Adrenal gland (tissue), 12 donors: Measurements from ENCODE around the gene ITPKC. TPM values are rescaled to one million over a fixed set of nuclear protein-coding genes. Genes with fewer than 3 reads are reported as not detected.

Experiments
- DNase-seq, 7 donors: peaks; one replicate each; pipeline ENCODE4 v3.0.0-alpha.2; 2019 to 2020
- H3K27ac ChIP-seq, 5 donors: fragments of 200-600 bp; sonication (generic) in 4 of 5; 1 replicate in 3 of 5; 2 replicates in 2 of 5; pipeline versions ENCODE4 v1.5.1 to v1.8.0; 2016 to 2020; ENCODE audit warnings: mild to moderate bottlenecking in 1 of 5
- H3K27me3 ChIP-seq: fragments of 200-600 bp; 2 replicates; pipeline ENCODE4 v1.8.0; 2021
- H3K36me3 ChIP-seq, 2 donors: fragments of 200-600 bp; replicated peaks in 1 of 2; 1 replicate in 1 of 2; 2 replicates in 1 of 2; pipeline versions ENCODE4 v1.5.1 to v1.8.0; 2018 to 2022
- H3K4me1 ChIP-seq, 2 donors: fragments of 200-600 bp; replicated peaks in 1 of 2; 1 replicate in 1 of 2; 2 replicates in 1 of 2; pipeline versions ENCODE4 v1.5.1 to v1.8.0; 2018 to 2021
- H3K4me3 ChIP-seq, 4 donors: fragments of 200-600 bp; sonication (generic) in 3 of 4; one replicate each; pipeline ENCODE4 v1.5.1; 2016 to 2018
- H3K9me3 ChIP-seq, 3 donors: fragments of 200-600 bp; sonication (generic) in 1 of 3; replicated peaks in 1 of 3; 1 replicate in 2 of 3; 2 replicates in 1 of 3; pipeline versions ENCODE4 v1.5.1 to v1.8.0; 2016 to 2021
- CTCF ChIP-seq, 6 experiments: fragments of 450-650 bp in 4 of 6; fragments of 200-600 bp in 2 of 6; sonication (generic) in 1 of 6; IDR thresholded peaks; 1 replicate in 5 of 6; 2 replicates in 1 of 6; pipeline versions ENCODE4 v1.5.1 to v1.8.0; 2016 to 2021; ENCODE audit warnings: antibody characterized with exemption in 6 of 6, mild to moderate bottlenecking in 2 of 6, moderate library complexity in 1 of 6
- POLR2A ChIP-seq, 2 donors: fragments of 450-650 bp; IDR thresholded peaks; one replicate each; pipeline ENCODE4 v1.6.1; 2017; ENCODE audit warnings: antibody characterized with exemption in 2 of 2, mild to moderate bottlenecking in 2 of 2, moderate library complexity in 1 of 2
- WGBS, 4 donors: extraction: QIAGEN DNeasy Blood & Tissue Kit in 2 of 4; methylation state at CpG; one replicate each; pipeline versions ENCODE4 v1.1.5 to v1.1.7; 2013 to 2017; 5-methylcytosine and 5-hydroxymethylcytosine counted together
- intact Hi-C, 2 donors: fragments of 100-400 bp; cut with DNase I; formaldehyde crosslinking; loops; one replicate each; pipeline versions ENCODE4 v1.14.1 to v1.15.0; 2022 to 2023
- polyA plus RNA-seq, 3 donors: library from polyadenylated mRNA; stranded (reverse); fragments of 200-250 nt in 2 of 3; fragments of 350-450 nt in 1 of 3; fragmentation: Illumina TruSeq in 1 of 3; extraction: RNeasy Lipid Tissue Mini Kit (QIAGEN cat#74804) in 1 of 3; gene quantifications; one replicate each; pipeline ENCODE4 v1.2.3, GENCODE V29; 2013 to 2014
- total RNA-seq, 9 donors: library from RNA; depleted of rRNA in 4 of 9; stranded (reverse); fragments of >200 nt in 4 of 9; fragments of 120-200 nt in 1 of 9; fragmentation: NEBNext Ultra II Directional in 1 of 9; extraction: Animal tissue kit (Norgen Biotek cat#: 25700) in 1 of 9; gene quantifications; one replicate each; pipeline versions ENCODE4 v1.1.0 to v1.2.4, GENCODE V29; 2013 to 2023
- donor health status: healthy with polysubstance abuse.
- donor health status: Bipolar disorder and iron deficiency.
- donor health status: DM: yes; HTN: yes; CAD: no.
- donor health status: DM: no; HTN: no; CAD: no.
- donor health status: DM: no; HTN: no; CAD: no.
- donor health status: DM: yes; HTN: yes; CAD: no.

The ITPKC gene
- total and polyA plus RNA-seq, 12 donors, result 7.8 to 36.1 (median 22.5) TPM

DNA sequence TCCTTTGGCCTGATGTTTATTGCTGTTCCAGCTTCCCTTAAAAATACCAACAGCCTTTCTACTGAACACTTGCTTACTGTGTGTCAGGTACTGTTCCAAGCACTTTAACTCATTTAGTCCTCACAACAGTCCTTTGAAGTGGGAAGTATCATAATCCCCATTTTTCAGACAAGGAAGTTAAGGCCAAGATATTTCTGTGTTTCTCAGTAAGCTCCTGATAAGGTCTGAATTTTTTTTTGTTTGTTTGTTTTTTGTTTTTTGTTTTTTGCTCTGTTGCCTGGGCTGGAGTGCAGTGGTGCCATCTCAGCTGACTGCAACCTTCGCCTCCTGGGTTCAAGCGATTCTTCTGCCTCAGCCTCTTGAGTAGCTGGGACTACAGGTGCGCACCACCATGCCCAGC is 41.6 kb downstream of the ITPKC start:
- TF ChIP-seq CTCF (IDR thresholded peaks at IDR 0.05), result no peak
- TF ChIP-seq POLR2A (IDR thresholded peaks at IDR 0.05), result no peak
- DNase-seq, result no peak
- intact Hi-C loops, result no loop called here
- no peaks in the 10 kb centered on the region for H3K27me3 ChIP-seq
- peaks cover 0 to 62% of the 10 kb centered on the region in 2 donors for H3K36me3 ChIP-seq
- 94 to 100% (median 96%) methylated on average over 3 of the region's 3 CpGs for WGBS, 4 donors
- no peak overlapping the region for H3K27ac ChIP-seq
- H3K4me1 ChIP-seq, result peaks cover 13 to 33% of the 10 kb centered on the region in 2 donors
- H3K4me3 ChIP-seq, result no peak overlapping the region
- no peaks in the 10 kb centered on the region for H3K9me3 ChIP-seq

DNA sequence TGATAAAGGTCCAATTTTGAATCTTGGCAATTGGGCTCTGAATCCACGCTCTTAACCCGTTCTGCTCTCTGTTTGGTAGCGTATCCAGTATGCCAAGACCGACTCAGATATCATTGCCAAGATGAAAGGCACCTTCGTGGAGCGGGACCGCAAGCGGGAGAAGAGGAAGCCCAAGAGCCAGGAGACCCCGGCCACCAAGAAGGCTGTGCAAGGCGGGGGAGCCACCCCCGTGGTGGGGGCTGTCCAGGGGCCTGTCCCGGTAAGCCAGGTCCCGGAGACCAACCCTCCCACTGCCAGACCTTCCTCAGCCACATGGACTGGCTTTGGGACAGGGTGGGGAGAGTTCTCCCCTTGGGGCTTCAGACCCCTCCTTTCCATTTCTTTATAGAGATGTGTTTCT is 42.4 kb downstream of the ITPKC start:
- intact Hi-C loops, result no loop called here

GRCh38 chr19:40762754-40763470 is 46.0 kb downstream of the ITPKC start:
- no peaks in the 10 kb centered on the region for H3K27me3 ChIP-seq
- WGBS, 4 donors, result 85 to 90% (median 88%) methylated on average over 17 of the region's 17 CpGs
- no peak for DNase-seq
- H3K36me3 ChIP-seq, result peaks cover 0 to 91% of the 10 kb centered on the region in 2 donors
- intact Hi-C loops, result no loop called here
- no peak for TF ChIP-seq POLR2A (IDR thresholded peaks at IDR 0.05)
- no peak for TF ChIP-seq CTCF (IDR thresholded peaks at IDR 0.05)
- H3K9me3 ChIP-seq, result no peaks in the 10 kb centered on the region
- H3K27ac ChIP-seq, result peak overlapping the region in 1 of 5 donors; percentile 7
- H3K4me1 ChIP-seq, result no peaks in the 10 kb centered on the region
- no peak overlapping the region for H3K4me3 ChIP-seq

More for the DNA sequence above, 42.4 kb downstream of the ITPKC start:
- H3K27me3 ChIP-seq, result no peaks in the 10 kb centered on the region
- WGBS, 4 donors, result 90 to 95% (median 92%) methylated on average over 5 to 13 of the region's 13 CpGs
- TF ChIP-seq CTCF (IDR thresholded peaks at IDR 0.05) (no peak), POLR2A (IDR thresholded peaks at IDR 0.05) (no peak)
- H3K4me3 ChIP-seq, result no peak overlapping the region
- no peak overlapping the region for H3K27ac ChIP-seq
- no peak for DNase-seq
- H3K4me1 ChIP-seq, result peaks cover 5 to 24% of the 10 kb centered on the region in 2 donors
- peaks cover 0 to 70% of the 10 kb centered on the region in 2 donors for H3K36me3 ChIP-seq
- H3K9me3 ChIP-seq, result no peaks in the 10 kb centered on the region

DNA sequence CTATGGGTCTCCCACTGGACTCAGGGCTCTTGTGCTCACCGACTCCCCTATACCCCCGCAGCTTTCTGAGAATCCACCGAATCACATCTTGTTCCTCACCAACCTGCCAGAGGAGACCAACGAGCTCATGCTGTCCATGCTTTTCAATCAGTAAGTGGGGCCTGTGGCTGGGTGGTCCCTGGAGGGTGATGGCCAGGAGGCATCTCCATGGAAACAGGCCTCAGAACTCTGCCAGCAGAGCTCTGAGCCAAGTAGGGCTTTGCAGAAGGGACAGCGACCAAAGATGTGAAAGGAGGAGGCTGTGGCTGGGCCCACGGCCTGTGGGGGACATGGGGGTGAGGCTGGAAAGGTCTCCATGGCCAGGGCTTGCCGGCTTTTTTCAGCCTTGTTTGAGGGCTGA is 46.6 kb downstream of the ITPKC start:
- H3K9me3 ChIP-seq, result no peaks in the 10 kb centered on the region
- no peak overlapping the region for H3K4me3 ChIP-seq
- DNase-seq, result no peak
- no peak for TF ChIP-seq POLR2A (IDR thresholded peaks at IDR 0.05)
- no peak for TF ChIP-seq CTCF (IDR thresholded peaks at IDR 0.05)
- H3K36me3 ChIP-seq, result peaks cover 0 to 85% of the 10 kb centered on the region in 2 donors
- WGBS, 4 donors, result 89 to 96% (median 93%) methylated on average over 6 to 7 of the region's 7 CpGs
- H3K27ac ChIP-seq, result no peak overlapping the region
- H3K4me1 ChIP-seq, result no peaks in the 10 kb centered on the region
- intact Hi-C loops, result no loop called here
- no peaks in the 10 kb centered on the region for H3K27me3 ChIP-seq
